Measurements from ENCODE around the gene TLE4.

TLE4 gene

DNA sequence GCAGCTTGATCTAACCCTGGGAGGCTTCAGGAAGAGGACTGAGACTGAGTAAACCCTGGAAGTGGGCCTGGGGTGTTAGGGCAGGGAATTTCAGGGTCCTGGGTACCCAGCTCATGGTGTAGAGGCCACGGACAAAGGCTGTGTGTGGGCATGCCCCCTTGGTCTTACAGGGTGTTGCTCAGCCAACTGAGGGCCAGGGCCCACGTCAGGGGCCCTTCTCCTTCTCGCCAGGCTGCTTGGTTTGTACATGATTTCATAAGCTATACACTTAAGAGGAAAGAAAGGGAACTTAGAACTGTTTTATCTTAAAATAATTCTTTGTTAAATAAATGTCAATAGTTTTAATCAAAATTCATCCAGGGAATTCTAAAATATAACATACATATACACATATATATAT lies 95.4 kb downstream of the TLE4 start:
- DNase-seq, result no peak

DNA sequence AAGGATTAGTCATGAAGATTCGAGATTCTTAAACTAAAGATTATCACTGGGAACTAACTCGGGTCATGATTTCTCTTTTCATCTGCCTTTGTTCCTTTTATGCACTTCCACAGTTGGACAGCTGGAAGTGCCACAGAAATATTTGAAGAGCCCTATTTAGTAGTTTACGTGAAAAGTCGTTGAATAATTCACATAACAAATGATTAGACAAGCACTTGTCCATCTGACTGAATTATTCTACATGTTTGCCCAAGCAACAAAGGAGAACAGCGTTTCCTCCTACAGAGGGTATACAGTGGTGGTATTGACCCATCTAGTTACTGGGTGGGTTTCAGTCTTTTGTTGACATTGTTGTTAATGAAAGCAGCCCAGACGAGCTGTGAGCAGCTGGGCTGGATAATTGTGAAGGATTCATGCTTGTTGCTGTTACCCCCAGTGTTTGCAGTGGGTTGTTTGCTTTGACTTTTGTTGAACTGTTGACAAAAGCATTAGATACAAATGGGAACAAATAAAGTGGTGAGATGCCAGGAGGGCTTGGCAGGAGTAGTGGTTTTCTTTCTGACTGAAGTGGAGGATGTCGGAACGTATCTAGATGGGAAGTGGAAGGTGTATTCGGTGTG lies 96.2 kb downstream of the TLE4 start:
- DNase-seq, result no peak

DNA sequence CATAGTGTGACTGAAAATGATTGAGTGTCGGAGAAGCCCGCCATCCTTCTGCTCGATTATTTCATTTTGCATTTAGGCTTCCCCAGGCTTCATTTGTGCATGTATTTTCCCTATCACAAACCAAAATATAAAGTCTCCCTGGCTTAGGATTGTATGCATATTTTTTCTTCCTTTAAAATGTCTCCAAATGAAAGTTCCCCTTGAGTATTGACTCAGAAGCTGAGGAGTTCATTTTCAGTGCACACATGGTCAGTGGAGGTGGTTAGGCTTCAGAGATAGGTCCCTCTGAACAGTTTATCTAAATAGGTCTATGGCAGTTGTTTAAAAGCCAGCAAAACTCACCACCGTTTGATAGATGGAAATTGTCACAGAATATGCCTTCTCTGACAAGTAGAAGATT lies 97.2 kb downstream of the TLE4 start:
- DNase-seq, result no peak

DNA sequence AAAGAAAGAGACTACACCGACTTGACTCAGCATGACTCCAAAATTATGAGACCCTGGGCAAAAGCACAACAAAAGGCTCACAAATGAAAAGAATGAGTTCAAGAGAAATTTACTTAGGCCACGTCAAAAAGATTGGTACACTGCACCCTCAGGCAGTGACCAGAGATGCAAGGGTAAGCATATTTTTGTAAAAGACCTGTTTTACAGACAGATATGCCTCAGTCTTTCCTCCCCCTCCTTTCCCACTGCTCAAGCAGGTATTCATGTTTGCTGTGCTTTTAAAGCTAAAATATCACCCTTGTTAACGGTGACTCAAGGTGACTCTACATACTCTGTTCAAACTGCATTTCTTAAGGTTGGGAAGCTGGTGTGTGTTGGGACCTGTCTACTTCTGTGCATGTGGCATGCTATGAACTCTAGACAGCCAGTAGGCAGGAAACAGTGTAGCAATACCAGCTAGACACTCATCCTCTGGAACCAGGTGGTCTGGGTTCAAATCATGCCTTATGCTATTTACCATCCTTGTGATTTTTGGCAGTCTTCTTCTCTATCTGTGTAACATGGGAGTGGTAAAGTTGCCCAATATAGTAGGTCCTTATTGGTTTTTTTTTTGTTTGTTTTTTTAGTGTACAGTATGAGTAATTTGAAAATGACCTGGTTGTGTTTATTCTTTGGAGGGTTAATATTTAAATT lies 98.7 kb downstream of the TLE4 start:
- DNase-seq, result no peak

DNA sequence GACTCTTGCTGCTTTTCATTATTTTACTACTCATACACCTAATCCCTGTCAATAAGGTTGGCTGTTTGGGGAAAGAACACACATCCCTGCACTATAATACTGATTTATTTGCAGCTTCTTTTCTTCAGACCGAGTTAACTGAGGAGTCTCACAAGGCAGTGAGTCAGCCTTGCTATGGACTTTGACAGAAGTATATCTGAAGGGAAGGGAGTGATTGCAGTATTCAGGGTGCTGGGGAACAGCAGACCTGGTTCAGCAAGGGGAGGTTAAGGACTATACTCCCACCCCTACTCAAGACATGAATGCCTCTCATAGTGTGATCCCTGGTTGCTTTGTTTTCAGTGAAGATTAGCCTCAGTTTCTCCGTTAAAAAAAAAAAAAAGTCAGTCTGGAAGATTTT lies 99.8 kb downstream of the TLE4 start:
- DNase-seq, result no peak

DNA sequence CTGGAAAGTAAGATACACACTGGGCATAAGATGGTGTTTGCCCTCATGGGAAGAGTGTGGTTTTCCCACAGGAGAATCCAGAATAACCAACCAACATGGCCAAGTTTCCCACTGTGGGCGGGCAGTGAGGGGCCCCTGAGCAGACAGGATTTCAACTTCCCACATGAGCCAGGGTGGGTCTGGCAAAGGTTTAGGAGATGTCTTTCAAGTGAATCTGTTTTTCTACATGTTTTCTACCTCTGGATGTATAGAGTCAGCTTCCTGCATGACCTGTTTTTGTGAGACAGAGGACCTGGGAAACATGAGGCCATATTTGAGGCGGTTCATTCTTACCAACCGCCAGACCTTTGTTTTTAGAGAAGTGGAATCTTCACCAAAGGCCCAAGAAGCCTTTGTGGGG lies 100.5 kb downstream of the TLE4 start:
- no peak for DNase-seq

DNA sequence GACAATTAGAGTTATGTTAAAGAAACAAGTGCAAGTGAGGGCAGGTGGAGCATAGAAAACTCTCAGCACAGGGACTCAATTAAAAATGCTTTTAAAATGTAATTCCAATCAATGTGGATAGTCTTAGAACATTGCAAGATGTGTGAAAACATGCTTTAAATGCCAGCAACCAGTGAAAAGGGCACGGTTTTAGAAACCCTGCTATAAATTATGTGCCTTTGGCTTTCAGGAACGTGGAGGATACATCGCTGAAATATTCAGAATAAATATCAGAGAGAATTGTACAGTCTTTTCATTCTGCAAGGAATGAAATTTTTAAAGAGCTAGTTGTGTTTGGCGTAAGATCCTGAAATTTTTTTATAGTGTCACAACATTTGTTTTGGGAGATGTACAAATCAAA lies 101.1 kb downstream of the TLE4 start:
- DNase-seq, result no peak

DNA sequence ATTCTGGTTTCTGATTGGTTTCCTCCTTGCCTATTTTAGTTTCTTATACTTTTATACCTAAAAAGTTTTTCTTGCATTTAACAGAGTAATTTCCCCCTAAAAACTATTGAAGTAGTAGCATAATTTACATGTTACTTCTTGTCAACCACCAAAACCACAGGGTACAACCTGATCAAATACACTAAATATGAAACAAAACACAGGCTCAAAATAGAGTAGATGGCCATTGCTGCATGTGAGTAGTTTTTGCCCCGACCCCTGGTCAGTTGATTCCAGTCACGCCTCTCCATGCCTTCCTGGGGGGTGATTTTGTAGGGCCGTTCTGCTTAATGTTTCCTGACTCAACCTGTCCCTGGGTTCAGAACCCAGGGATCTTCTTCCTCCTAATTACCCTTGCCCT lies 101.8 kb downstream of the TLE4 start:
- no peak for DNase-seq

DNA sequence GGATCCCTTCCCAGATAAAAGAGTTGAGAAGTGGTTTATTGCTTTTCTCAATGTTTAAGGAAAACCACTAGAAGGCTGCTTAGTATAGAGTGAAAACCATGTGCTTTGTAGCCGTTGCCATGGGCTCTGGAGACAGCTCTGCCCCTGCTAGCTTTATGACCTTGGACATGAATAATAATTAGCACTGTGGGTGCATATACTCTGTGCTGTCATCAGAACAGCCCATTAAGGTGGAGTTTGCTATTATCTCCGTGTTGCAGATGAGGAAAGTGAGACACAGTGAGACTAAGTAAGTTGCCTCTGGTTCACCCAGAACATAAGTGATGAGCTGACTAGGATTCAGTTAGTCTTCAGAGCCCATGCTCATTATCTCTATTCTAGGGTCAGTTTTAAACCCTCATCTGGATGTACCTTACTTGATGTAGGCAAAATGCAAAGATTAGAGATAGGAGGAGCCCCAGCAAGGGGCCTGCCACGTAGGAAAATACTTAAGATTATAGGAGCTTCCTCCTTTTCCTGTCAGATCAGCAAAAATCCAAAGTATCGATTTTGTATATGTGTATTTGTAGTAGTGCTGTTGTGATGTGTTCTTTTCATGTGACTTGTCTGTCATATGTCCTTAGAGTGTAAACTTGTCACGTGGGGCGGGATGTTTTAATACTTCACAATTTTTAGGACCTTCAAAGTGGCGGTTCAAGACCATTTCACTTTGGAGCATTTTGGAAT lies 102.5 kb downstream of the TLE4 start:
- DNase-seq, result peak; percentile 60

DNA sequence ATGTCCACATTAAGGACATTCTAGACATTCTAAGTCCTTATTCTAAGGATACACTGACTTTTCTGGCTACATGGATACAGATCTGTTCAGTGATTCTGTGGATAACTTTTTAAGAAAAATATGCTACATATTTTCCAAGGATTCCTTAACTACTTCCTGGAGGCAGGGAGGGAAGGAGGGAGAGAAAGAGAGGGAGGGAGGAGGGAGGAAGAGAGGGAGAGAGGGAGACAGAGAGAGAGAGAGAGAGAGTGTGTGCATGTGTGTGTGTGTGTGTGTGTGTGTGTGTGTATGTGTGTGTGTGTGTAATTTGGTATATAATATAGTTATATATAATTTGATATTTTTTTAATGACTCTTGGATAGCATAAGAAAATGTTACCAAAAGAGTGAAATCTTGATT lies 109.8 kb downstream of the TLE4 start:
- DNase-seq, result no peak

DNA sequence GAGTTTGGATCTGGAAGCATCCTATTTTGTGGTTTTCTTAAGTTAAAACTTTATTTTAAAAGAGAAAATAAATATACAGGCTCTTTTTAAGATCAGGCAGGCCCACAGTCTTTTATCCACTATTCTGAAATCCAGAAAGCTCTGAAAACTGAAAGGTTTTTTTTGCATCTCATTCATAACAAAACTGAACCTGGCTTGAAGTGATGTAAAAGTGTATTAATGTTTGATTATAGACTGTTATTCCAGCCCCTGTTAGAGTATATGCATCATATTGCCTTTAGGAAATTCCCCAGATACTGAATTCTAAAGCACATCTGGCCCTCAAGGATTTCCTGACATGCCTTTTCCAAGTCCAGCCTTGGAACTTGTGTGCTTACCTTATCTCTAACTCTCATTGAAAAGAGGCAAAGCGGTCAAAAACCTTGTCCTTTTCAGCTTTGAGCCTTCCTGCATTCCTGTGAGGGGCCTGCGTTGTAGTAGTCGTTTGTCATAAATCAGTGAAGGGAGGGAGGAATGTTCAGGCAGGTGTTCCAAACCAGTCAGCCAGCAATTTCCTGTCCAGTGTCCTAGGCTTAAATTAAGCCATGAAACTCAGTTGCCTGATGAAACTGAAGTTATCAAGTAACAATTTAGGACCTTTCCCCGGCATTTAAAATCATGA lies 110.4 kb downstream of the TLE4 start:
- no peak for DNase-seq

DNA sequence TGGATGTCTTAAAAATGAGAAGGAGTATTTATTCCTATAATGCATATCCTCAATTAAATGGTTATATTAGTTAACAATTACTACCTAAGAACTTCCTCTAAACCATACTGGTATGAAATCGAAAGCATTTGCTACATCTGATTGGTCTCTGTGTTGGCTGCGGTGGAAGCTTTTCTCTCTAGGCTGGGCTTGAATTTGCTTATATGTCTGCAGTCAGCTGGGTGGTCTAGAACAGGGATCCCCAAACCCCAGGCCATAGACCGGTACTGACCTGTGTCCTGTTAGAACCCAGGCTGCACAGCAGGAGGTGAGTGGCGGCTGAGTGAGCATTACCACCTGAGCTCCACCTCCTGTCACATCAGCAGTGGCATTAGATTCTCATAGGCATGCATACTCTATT lies 112.3 kb downstream of the TLE4 start:
- no peak for DNase-seq

DNA sequence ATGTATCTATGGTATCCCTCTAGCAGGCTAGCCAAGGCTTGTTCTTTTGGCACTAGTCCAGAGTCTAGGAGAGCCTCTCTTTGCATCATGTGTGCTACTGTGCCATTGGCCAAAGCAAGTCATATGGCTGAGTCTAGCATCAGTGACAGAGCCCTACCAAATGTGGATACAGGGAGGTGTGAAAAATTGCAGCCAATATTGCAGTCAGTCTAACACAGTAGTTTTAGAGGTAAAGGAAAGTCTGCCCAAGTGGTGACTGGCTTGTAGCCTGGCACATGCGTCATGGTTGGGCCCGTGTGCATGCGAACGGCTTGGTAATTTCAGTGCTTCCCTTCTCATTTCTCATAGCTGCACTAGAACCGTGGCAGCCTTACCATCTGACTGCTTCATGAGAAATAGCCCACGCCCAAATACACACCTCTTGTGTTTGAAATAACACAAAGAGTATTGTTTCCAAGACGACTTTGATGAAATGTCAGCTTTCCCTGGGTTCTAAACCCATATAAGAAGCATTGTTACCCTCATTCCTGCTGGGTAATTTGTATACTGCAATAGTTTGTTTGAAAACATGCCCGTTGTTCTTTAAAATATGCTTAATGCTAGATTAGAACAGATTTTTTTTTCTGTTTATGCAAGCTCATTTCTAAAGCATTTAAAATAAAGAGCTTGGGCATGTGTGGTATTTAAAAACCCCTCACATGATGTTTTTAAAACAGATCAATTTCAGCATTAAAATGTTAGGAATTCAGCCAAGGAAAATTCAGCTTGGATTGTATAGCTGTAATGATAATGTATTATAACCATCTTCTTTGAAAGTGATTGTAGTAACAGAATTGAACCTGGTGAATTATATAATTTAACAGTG lies 113.2 kb downstream of the TLE4 start:
- no peak for DNase-seq

DNA sequence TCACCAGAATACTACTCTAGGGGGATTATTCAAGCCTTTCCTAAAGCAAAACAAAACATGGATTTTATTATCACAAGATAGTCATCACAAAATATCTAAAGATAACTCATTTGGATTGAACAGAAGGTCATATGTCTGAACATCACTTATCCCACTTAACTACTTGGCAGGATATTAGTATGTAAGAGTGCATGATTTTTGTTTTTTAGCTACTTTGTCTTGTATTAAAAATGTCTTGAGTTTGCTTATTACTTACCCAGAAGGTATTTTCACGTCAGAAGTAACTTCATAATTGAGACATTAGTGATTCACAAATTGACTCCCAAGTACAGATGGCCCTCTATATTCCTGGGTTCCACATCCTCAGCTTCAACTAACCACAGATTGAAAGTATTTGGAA lies 113.8 kb downstream of the TLE4 start:
- no peak for DNase-seq

DNA sequence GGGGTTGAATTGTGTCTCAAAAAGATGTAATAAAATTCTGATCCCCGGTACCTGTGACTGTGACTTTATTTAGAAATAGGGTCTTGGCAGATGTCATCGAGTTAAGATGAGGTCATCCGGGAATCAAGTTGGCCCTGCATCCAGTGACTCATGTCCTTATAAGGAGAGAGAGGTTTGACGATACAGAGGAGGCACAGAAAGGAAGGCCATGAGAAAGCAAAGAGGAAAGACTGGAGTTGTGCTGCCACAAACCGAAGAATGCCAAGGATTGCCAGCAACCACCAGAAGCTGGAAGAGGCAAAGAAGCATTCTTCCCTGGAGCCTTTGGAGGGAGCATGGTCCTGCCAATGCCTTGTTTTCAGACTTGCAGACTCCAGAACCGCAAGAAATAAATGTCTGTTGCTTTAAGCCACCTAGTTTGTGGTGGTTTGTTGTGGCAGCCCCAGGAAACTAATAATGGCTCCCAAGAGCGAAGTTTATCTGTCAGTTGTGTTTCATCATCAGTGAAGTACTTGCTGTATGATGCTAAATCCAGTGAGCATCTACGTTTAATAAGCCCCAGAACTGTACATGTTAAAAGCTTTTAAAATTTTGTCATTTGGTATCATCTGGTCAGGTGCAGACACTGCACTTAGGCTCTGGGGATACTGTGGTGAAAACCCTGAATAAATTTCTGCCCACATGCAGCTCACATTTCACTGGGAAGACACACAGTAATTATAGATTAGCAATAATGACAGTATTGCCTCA lies 114.8 kb downstream of the TLE4 start:
- no peak for DNase-seq

DNA sequence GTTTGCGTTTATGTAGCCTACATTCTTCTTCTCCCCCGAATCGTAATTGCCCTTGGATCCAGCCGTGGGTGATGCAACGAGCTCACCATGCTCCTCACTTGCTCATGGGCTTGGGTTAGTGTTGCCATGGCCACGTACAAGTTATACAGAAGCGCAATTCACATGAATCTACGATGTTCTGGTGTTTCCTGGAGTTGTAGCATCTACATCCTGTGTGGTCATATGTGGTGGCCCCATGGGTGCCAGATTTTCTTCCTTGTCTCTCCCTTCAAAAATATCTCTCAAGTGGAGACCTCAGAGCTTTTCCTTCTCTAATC lies 115.3 kb downstream of the TLE4 start:
- no peak for DNase-seq

DNA sequence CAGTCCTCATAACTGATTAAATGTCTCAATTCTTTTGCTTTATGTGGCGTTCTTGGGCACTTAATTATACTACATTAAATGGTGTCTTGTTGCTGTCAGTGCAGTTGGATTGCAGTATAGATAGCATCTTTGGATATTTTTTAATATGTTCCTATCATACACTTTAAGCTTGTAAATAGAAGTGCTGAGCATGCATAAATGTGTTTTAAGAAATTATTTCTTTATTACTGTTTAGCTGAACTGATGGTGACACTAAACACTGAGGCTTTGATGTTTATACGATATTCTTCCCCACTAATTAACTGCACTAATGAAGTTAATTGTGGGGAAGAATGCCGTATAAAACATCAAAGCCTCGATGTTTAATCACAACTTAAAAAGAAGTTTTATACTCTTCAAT lies 116.6 kb downstream of the TLE4 start:
- no peak for DNase-seq

DNA sequence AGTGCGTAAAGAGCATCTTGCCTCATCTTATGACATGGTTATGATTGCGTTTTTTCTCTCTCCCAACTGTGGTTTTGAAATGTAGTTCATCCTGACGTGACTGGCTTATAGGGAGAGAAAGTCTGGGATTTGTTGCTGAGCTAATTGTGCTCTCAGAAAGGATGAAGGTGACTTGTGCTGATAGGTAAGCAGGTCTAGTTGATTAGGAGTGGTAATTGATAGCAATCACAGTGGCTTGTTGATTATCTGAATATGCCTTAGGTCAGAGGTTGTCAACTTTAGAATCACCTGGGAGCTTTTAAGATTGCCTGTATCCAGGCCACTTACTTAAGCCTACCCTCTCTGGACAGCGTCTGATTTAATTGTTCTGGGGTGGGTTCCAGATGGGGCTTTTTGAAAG lies 117.8 kb downstream of the TLE4 start:
- no peak for DNase-seq

DNA sequence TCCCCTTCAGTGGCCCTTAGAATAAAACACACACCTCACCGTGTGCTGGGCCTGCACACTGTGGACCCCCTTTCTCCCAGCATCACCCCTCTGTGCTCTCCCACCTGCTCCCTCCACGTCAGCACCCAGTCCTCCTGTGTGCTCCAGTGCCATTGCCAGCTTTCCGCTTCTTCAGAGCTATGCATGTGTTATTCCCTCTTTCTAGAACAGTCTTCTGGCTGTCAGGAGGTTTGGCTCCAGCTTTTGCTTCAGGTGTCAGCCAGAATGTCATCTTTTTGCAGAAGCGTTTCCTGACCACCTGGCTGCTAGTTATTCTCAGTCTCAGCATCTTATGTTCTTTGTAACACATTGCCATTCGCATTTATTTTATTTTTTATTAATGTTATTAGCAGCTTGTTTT lies 119.7 kb downstream of the TLE4 start:
- no peak for DNase-seq

DNA sequence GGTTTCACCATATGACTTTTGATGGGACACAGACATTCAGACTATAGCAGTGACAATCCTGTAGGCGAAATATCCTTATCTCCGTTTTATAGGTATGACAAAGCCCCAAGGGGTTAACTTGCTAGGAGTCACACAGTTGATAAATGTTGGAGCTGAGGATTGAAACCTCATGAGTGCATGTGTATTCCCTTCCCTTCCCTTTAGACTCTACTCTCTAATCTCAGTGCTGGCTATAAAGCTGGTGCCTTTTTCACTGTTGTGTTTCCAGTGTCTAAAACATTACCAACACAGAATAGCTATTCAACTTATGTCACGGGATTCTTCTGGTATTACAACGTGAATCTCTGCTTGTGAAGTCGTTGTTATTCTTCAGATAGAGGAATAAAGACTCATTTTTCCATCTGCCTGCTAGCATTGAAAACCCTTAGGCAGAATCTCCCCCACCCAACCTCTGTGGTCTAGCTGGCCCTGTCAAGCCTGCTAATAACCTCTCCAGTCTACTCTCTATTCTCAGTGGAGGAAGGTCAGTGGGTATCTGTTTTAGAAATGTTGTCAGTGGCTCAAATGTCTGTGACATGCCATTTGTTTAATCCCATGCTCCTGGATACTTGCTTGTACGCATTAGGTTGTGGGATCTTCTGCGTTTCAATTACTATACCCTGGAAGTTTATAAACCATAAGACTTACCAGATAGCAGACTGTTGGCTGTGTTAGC lies 121.2 kb downstream of the TLE4 start:
- no peak for DNase-seq

DNA sequence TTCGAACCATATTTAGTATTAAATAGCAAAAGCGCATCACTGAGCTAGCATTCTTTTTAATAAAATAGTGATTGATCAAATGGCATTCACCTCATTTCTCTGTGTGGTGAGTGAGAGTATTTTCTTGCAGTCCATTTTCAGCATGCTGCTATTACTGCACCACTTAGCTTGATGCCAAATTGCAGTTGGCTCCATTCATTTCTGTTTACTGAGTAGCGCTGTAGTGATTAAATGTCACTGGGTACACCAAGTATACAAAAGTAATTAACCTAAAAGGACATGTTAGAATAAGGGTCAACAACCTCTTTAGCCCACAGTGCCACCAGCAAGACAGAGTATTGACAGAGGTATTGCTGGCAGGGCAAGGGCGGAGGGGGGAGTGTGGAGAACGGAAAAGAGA lies 122.0 kb downstream of the TLE4 start:
- no peak for DNase-seq

DNA sequence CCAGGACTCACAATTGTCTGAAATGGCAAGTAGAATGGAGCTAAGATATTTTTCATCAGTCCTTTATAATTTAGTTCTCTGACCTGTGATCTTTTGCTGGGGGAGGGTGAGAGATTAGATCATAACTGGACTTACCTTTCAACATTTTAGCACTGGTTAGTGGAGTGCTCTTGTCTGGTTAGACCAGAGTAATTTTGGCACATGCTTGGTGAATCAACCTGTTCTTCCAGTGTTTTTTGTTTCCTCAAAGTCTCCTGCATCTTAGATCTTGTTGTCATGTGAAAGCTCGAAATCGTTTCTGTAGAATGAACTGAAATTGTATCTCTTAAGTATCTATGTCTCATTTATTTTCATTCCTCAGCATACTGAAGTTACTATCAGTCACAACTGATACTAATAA lies 122.4 kb downstream of the TLE4 start:
- DNase-seq, result no peak
